Suppressor macrophage treated with lipopolysaccharide for 1 hour (primary cell): ENCODE data around the gene HOXA1.

Experiments used
- DNase-seq, 3 donors: peaks; one replicate each; pipeline ENCODE4 v3.0.0-alpha.2; 2020 to 2022

The HOXA1 gene

DNA sequence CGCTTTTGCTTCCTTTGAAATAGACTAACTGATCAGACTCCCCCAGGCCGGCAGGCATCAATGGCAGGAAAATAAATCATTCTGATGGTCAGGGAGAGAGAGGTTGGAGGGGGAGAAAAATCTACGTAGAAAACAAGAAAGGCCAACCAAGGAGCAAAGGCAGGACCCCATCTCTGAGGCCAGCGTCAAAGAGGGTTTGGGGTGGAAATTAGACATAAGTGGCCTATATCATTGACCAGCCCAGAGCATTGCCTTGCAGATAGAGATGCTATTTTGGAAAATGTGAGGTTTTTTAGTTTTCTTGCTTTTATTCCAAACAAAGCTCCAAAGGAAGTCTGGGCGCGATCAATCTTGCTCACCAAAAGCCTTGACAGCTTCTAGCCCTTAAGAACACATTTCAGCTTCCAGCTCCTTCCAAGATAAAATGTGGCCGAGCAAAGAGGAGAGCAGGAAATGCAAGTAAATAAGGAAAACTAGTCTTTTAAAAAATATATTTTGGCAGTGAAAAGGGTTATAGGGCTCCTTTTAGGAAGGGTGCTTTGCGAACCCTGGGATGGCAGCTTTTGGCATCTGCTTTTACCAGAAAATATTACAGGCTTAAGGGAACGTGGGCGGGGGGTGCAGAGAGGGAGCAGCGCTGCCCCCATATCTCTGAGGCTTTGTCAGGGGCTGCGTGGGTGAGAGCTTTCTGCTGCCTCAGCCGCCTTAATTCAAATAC lies 8.7 kb upstream of the HOXA1 start:
- no peak for DNase-seq

DNA sequence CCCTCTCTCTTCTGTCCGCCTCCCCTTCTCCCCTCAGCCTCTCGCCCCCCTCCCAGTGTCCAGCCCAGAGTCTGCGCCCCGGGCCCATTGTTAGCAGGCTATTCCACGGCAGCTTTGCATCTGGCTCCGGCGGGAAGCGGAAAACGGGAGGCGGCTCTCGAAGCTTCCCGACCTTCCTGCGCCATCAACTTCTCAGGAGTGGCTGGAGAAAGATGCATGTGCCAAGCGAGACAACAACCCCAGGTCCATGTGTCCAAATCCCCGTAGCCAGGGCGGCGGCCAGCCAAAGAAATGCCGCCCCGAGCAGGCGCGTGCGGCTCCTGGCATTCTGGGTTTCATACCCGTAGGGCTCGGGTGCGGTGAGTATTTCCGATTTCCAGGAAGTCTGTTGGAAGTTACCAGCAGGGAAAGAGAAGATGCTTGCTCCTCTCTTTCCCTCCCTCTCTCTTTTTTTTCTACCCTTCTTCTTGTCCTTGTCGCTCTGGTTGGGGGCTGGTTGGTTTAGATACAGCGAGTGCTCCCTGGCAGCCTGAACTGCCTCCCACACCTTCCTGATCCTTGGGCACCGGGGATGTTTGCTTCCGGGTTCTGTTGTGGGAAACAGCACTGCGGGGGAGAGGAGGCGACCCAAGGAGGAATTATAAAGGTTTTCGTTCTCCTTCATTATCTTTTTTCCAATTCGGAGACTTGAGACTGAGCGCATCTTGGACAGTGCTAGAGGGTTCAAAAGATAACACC lies 7.9 kb upstream of the HOXA1 start:
- no peak for DNase-seq

DNA sequence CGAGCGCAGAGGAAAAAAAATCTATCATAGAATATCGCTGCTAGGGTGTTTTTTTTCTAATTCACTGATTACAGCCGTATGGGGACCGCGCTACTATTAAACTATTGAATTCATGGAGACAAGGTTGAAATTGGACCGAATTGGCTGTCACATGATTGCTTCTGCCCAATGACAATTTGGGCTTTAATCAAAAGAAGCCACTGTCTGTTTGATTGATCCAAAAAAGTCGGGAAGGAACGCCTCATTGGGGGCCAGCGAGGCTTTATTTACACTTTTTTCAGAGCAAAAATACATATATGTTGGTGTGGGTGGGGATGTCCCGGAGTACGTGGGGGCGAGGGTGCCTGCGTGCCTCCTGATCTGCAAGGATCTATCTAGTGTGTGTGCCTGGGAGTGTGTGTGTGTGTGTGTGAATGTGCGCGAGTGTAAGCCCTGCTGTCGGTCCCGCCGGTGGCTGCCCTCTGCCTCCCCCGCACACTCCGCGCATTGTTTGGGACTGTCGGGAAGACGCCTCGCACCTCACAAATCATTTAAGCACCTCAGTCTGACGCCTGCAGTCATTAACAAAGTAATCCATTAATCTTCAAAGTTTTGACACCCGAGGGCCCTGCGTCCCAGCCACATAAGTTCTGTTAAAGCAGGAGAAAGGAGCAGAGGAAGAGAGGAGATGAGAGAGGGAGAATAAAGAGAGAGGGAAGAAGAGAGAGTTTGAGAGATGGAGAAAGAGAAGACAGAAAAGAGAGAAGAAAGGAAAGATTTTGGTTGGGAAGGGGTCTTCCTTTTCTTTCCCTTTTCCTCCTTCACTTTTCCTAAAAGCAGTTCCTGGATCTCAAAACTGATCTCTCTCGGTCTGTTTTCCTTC lies 7.0 kb upstream of the HOXA1 start, which contains the start of gene HOXA2:
HOXA2 (minus strand) TSS at position 103 of the 862 bp plus-strand sequence. CDS start 183 bp downstream, outside the sequence.
- peak in 1 of 3 donors; percentile 22 for DNase-seq

DNA sequence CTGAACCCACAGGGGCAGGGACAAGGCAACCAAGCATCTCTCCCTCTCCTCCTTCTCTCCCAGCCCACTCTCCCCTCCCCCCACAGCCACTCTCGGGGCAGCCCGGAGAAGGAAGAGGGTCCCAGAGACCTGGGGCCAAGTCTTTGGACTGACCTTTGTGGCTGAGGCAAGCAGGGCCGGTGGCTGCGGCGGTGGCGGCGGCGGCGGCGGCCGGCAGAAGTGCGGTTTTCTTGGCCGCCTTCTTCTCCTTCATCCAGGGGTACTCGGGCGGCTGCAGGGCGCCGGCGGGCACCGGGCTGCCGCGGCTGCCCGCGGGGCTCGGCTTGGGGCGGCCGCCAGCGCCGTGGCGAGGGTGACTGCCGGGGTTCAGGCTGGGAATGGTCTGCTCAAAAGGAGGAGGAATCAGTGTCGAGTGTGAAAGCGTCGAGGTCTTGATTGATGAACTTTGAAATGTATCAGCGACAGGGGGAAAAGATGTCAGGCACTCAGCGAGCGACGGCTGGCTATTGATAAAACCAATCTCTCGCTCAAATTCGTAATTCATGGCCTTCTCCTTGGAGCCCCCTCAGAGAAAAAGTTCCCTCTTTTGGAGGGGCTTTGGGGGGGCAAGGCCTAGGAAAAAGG lies 6.3 kb upstream of the HOXA1 start:
- DNase-seq, result peak in 1 of 3 donors; percentile 32

DNA sequence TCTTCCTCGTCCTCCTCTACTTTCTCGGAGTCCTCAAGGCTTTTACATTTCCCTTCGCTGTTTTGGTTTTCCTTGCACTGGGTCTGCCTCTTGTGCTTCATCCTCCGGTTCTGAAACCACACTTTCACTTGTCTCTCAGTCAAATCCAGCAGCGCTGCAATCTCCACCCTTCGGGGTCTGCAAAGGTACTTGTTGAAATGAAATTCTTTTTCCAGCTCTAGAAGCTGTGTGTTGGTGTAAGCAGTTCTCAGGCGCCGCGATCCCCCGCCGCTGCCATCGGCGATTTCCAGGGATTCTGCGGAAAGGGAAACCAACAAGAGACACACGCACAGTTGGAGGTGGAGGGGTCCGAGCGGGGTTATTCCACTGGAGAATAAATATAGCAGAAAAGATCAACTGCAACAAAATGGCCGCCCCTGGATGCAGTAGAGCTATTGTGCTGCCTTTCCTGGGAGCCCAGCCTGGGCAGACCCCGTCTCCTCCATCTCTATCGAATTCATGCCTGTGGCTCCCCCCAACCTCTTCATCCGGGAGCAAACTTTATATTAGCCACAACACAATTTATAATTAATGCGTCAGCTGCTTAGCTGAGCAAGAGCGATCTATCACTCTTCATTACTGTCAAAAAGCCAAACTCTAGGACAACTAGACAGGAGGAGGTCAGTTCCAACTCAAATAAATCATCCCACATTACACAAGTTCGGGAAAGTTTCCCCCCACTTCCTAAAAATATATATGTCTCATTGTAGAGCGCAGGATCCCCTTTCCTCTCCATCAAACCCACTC lies 5.6 kb upstream of the HOXA1 start:
- DNase-seq, result peak; percentile 42 to 62 (median 62)

DNA sequence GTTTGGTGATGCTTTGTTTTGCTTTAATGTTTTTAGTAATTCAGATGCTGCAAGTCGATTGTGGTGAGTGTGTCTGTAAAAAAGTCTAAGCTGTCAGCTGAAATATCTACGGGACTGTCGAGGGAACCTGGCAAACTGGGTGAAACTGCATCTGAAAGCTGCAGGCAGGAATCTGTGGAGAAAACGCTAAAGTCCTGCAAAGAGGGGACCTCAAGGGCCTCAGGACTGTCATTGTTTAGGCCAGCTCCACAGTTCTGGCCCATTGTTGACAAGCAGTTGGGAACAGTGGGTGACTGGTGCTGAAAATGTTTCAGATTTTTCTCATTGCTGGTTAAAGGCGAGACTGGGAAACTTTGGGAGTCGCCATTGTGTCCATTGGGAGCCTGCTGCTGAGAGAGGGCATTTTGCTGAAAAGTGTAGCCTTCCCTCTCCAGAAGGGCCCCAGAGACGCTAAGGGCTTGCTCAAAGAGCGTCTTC lies 4.9 kb upstream of the HOXA1 start:
- no peak for DNase-seq

DNA sequence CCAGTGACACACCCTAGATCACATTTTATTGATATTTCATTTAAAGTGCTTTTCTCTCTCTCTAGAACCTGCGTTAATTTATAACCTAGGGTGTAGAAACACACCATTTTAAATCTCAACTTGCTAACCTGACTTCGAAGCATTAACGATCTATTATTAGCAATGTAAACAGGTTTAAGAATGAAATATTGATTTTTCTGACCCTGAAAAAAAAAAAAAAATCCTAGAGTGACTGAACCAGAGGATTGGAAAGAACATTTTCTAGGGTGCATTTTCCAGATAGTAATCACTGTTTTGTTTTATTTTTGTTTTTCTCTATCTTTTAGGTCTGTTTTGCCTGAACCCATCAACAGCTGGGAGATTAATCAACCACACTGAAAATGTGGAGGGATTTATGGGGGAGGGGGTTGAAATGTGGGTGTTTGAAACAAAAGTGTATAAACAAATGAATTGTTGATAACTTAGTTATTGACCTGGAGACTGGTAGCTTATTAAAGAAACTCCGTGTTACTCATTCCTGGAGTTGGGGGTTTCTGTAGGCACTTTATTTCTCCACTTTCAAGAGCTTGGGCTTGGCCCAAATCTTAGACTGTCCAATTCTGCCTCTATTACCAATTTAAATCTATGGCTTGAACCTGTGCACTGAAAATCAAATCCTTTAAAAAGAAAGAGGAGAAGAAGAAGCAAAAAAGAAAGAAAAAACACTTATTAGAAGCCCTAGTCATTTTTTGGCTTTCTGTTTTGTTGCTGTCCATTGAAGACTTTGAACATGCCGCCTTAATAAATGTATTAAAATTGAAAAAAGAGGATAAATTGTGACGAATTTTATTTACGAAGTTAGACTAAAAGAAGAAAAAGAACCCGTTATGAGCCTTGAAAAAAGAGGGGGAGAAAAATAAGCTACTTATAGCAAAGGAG lies 3.9 kb upstream of the HOXA1 start:
- DNase-seq, result no peak

DNA sequence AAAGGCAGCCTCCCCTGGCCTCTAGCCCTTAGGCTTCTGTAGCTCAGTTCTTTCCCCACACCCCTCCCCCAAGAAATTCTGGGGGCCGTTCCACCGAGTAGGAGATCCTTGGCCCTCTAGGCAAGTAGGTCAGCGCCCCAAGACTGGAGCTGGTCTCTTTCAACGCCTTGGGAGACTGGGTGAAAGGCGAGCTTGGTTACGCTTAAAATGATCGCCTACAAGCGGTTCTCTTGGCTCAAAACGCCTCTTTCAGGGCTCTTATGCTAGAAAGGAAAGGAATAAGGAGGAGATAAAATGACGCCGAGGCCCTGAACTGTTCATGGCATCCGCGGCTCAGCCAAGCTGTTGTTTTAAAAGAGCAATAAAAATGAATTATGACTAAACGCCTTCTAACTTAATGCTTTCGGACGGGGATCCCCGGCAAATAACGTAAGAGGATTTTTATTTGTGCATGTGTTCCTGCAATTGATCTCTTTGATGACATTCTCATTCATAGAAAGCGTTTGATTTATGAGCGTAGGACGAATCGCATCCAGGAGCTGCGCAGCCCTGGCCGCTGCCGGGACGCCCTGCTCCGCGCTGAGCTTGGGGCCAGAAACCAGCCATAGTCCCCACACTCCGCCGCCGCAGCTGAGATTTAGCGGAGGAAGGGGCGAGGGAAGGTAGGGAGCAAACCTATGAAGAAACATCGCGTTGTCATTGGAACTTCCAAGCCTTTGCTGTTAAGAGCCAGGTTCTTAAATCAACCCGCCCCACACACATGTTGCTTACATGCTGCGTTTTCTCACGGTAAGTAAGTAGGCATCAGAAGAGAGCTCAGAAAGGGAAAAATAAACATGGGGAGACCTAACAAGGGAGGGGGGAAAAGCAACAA lies 3.0 kb upstream of the HOXA1 start:
- DNase-seq, result peak; percentile 24 to 46 (median 26)

DNA sequence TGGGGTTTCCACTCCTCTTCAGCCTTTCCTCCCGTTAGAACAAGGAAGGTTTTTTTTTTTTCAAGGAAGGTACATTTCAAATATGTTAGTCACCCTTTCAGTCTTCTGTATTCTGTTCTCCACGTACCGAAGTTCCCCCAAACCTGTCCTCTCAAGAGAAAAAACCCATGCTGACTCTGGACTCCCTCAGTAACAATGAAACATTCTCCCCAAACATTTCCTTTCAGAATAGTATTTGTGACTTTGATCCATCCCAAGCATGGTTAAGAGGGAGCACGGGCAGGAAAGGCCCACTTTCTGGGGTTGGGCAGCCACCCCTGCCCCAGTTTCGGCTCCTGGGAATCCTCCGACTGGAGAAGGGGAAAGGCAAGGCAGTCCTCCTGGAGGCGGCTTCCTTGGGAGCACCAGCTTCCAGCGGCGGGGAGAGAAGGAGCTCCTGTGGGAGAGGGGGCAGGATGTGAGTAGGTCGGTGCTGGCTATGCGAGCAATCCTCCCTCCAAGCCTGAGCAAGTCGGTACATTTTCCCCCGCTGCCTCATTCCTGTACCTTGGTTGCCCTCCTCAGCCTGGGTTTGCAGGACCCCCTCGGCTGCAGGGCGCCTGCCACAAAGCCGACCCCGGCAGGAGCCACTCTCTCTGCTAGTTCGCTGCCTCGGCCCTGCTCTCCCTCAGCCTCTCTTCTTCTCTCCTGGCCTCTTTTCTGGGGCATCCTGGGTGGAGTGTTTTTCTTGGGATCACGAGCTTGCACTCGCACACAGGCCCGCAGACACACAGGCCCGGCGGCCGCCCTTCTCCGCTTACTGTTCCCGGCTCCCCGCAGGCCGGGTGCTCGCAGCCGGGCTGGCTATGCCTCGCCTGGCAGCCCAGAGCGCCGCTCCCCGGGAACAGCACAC lies 2.1 kb upstream of the HOXA1 start:
- DNase-seq, result peak; percentile 31 to 53 (median 53)

DNA sequence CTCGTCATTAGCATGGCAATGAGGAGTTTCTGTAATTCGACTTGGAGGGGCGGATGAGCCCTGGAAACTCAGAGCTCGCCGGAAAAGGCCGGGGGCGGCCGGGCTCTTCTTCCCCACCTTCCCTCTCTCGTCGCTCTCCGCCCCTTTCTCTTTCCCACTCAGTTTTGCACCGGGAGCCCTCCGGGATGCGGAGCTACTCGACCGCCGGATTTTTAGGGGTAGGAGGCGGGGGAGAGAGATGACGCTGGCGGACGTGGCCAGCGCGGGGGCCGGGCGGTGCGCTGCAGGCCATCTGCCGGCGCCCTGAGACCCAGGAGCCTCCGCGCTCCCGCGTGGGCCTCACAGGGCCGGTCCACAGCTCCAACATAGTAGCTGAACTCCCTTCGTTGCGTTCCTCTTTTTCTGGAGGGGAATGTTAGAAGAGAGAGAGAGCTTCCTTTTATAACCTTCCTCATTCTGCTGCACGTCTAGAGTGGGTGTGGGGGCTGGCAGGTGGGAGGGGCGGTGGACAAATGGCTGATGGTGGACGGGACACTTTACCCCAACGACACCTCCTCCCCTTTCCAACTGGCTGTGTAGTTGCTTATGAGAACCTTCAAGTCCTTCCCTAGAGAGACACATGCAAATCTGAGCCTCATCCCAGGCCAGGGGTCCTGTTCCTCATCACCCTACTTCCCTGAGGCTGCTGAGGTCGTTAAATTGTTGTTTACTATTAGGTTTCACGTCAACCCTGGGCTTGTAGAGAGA lies 1.1 kb upstream of the HOXA1 start:
- peak; percentile 88 to 90 (median 89) for DNase-seq

DNA sequence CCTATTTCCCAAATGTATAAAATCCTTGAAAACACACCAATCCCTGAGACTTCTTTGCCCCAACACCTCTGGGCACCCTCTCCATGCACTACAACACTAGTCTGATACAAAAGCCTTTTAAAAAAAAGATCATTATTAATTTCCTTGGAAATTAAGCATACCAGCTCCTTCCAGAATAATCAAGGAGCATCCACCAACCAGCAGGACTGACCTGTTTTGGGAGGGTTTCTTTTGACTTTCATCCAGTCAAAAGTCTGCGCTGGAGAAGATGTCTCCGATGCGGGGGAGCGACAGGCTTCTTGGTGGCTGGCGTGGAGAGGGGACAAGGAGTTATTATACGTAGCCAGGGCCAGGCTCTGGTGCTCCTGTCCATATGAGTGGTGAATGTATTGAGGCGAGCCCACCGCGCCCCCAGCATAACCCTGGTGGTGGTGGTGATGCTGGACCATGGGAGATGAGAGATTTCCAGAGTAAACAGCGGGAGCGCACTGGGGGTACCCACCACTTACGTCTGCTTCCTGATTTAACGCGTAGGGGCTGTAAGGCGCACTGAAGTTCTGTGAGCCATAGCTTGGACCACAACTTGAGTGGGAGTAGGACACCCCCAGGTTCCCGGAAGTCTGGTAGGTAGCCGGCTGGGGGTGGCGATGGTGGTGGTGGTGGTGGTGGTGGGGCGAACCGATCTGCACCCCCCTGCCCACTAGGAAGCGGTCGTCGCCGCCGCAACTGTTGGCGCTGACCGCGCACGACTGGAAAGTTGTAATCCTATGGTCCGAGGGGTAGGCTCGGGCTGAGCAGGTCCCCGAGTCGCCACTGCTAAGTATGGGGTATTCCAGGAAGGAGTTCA lies 527 bp downstream of the HOXA1 start:
- peak; percentile 17 to 34 (median 32) for DNase-seq

DNA sequence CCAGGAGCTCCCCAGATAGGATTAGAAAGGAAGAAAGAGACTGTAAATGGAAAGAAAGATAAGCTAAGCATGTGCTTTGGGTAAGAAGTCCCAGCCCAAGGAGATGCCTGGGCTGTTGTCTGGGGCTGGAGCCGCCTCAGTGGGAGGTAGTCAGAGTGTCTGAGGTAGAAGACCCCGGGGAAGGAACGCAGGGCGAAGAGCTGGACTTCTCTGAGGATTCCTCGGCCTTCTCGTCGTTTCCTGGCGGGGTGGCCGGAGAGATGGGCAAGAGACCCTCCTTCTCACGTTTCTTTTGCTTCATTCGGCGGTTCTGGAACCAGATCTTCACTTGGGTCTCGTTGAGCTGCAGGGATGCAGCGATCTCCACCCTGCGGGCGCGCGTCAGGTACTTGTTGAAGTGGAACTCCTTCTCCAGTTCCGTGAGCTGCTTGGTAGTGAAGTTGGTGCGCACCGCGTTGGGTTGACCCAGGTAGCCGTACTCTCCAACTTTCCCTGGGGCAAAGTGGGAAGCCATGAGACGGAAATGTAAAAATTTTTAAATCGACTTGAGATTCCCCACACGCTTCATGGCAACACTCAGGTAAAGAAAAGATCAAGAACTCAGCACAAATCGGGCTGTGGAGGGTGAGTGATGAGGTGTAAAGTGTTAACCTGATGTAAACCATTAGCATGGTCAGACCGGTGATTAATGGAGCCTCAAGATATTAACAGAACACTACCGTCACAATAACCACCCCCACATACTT lies 1.3 kb downstream of the HOXA1 start:
- DNase-seq, result no peak

DNA sequence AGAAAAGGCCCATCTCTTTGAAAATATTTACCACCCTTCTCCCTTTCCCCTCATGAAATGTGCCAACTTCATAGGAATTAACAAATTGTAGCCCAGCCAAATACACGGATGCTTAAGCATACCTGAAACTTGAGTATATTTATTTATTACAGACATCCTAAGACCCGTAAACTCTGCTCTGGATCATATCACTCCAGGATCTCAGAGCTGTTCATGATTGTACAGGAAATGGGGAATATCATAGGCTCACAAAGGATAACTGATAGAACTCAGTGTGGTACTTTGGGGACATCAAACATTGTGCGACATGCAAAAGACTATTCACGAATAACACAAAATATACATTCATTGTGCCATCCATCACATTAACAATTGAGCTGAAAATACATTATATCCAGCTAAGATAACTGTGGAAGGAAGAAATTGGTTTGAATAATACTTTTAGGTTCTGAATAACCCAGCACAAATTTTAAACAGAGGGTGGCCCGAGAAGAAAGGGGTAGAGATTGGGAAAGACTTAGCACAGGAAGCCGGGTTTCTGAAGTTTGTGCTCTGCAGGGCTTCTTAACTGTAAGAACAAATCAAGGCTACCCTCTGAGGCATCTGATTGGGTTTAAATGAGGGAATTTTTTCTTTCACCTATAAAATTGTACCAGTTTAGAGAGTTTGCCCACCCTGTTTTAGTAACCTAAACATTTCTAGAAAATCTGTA lies 2.5 kb downstream of the HOXA1 start:
- no peak for DNase-seq

DNA sequence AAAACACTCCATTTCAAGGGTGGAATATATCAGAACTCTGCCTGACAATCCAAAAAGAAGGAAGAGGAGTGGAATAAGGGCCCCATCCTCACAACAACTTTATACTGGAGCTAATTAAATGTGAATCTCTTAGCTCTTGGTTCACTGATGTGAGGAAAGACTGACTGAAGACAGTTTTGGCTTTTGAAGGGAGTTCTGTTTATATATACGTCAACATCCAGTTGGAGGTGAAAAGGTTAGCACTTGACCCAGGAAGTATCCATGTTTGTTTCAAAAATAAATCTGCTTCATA lies 3.0 kb downstream of the HOXA1 start:
- DNase-seq, result no peak

DNA sequence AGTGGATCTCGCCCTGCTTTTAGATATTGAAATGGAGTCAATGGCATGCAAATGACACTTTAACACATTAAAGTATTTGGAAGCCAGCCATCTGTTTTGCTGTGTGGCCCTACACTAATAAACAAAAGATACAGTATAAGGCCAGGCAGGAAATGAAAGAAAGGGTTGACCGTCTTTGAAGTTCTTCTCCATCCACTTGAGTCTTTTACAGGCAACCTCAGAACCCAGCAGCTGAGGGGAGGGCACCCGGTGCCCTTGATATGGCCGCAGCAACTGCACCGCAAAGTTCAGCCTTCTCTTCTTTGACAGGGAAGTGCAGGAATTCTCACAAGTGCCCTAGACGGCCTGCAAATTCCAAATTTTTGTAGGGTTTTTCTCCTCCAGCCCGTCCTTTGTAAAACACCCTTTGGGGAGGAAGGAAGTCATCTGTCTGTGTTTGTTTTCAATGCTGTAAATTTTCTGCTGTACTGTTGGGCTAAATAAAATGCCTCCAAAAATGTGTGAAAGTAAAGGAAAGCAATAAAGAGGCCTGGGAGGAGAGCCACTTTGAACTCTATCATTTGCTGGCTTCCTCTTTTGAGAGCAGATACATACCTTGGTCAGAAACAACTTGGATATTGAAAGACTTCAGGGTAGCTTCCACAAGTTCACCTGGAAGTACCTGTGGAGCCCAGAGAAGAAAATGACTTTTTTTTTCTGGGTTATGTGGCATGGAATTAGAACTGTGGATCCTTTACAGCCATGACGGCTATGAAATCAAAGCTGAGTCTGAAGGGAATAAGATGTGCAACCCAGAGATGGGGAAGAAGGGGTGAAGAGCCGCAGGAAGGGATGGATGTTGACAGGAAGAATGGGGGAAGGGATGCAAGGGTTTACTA lies 3.6 kb downstream of the HOXA1 start:
- DNase-seq, result no peak
